DND-41 (cell line): ENCODE results near the gene ADORA3.

Source experiments
- ATAC-seq: fragments of 200-7000 bp; cut with Tn5 transposase; 3 replicates; pipeline ENCODE4 v1.9.1; 2021; ENCODE audit warnings: low read depth; ENCODE audit not compliant: insufficient read depth
- DNase-seq: peaks from one replicate; pipeline ENCODE4 v3.0.0-alpha.2; 2020
- H2AFZ ChIP-seq: 2 replicates; pipeline ENCODE4 v1.6.0; 2012; ENCODE audit warnings: low read depth, low read length
- H3K27ac ChIP-seq: 2 replicates; pipeline ENCODE4 v1.5.1; 2012; ENCODE audit warnings: low read length, inconsistent platforms
- H3K27me3 ChIP-seq: fragments of 200-600 bp; sonication (generic); 2 replicates; pipeline ENCODE4 v1.6.0; 2012; ENCODE audit warnings: low read length, mild to moderate bottlenecking, inconsistent platforms; ENCODE audit not compliant: insufficient read depth, poor library complexity
- H3K36me3 ChIP-seq: 2 replicates; pipeline ENCODE4 v1.5.1; 2012; ENCODE audit warnings: low read length, inconsistent platforms; ENCODE audit not compliant: insufficient read depth
- H3K4me1 ChIP-seq: 2 replicates; pipeline ENCODE4 v1.5.1; 2012; ENCODE audit warnings: mild to moderate bottlenecking, low read length; ENCODE audit not compliant: insufficient read depth
- H3K4me2 ChIP-seq: 2 replicates; pipeline ENCODE4 v1.6.0; 2012; ENCODE audit warnings: mild to moderate bottlenecking, moderate library complexity, low read length, inconsistent platforms; ENCODE audit not compliant: insufficient read depth
- H3K4me3 ChIP-seq, 2 experiments: fragments of 200-600 bp in 1 of 2; shearing (Covaris generic) in 1 of 2; 2 replicates each; pipeline ENCODE4 v1.5.1; 2012 to 2016; ENCODE audit warnings: inconsistent platforms in 2 of 2, low read length in 2 of 2, mild to moderate bottlenecking in 2 of 2, low read depth in 1 of 2, moderate library complexity in 1 of 2
- H3K79me2 ChIP-seq: 2 replicates; pipeline ENCODE4 v1.6.0; 2012; ENCODE audit warnings: low read length, inconsistent platforms; ENCODE audit not compliant: insufficient read depth
- H3K9ac ChIP-seq: 2 replicates; pipeline ENCODE4 v1.6.0; 2012; ENCODE audit warnings: low read depth, mild to moderate bottlenecking, inconsistent platforms, low read length, moderate library complexity
- H3K9me3 ChIP-seq: 2 replicates; pipeline ENCODE4 v1.5.1; 2012; ENCODE audit warnings: low read length, moderate library complexity, mild to moderate bottlenecking, inconsistent platforms; ENCODE audit not compliant: insufficient read depth, severe bottlenecking
- H4K20me1 ChIP-seq: 2 replicates; pipeline ENCODE4 v1.6.0; 2012; ENCODE audit warnings: low read length; ENCODE audit not compliant: insufficient read depth
- EZH2 ChIP-seq: IDR thresholded peaks from 3 replicates; pipeline ENCODE4 v1.6.1; 2012; ENCODE audit warnings: borderline replicate concordance, low read depth, mild to moderate bottlenecking, moderate library complexity, low read length, inconsistent platforms; ENCODE audit not compliant: severe bottlenecking
- TF ChIP-seq, protein P1 (sequence below): IDR thresholded peaks from 2 replicates; pipeline ENCODE4 v1.5.1; 2012; ENCODE audit warnings: borderline replicate concordance, low read length, moderate library complexity, mild to moderate bottlenecking; ENCODE audit not compliant: poor library complexity, severe bottlenecking; ENCODE audit errors: extremely low read depth

The ADORA3 gene

DNA sequence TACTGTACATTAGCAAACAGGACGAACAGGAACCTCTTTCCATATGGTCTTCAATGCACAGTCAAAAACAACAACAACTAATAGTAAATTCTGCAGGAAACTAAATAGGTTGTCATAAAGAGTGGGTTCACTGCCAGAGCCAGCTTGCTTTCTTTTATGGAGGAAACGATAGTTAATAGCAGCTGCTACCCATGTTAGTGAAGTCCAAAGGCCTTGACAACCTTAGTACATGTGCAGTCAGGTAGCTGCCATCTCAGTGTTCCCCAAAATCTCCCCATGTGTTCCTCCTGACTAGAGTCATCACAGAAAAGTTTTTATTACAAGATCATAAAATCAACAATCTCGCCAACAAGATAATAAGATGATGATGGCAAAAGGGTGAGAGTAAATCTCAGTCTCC is 16.6 kb upstream of the ADORA3 start:
- ATAC-seq (no peak), DNase-seq (no peak)
- peaks cover 4% of the 10 kb centered on the region; the same call in 1 of the 2 replicates for H3K4me1 ChIP-seq
- H4K20me1 ChIP-seq = no peaks in the 10 kb centered on the region
- H3K9me3 ChIP-seq = no peaks in the 10 kb centered on the region
- H3K36me3 ChIP-seq = no peaks in the 10 kb centered on the region
- TF ChIP-seq, protein P1, sequence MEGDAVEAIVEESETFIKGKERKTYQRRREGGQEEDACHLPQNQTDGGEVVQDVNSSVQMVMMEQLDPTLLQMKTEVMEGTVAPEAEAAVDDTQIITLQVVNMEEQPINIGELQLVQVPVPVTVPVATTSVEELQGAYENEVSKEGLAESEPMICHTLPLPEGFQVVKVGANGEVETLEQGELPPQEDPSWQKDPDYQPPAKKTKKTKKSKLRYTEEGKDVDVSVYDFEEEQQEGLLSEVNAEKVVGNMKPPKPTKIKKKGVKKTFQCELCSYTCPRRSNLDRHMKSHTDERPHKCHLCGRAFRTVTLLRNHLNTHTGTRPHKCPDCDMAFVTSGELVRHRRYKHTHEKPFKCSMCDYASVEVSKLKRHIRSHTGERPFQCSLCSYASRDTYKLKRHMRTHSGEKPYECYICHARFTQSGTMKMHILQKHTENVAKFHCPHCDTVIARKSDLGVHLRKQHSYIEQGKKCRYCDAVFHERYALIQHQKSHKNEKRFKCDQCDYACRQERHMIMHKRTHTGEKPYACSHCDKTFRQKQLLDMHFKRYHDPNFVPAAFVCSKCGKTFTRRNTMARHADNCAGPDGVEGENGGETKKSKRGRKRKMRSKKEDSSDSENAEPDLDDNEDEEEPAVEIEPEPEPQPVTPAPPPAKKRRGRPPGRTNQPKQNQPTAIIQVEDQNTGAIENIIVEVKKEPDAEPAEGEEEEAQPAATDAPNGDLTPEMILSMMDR = no peak
- TF ChIP-seq EZH2 = no peak
- no peak overlapping the region for H3K9ac ChIP-seq
- H3K79me2 ChIP-seq = no peaks in the 10 kb centered on the region
- H3K27me3 ChIP-seq = no peaks in the 10 kb centered on the region
- no peak overlapping the region for H2AFZ ChIP-seq
- H3K4me2 ChIP-seq = no peak overlapping the region
- H3K4me3 ChIP-seq = no peak overlapping the region
- no peak overlapping the region for H3K27ac ChIP-seq

DNA sequence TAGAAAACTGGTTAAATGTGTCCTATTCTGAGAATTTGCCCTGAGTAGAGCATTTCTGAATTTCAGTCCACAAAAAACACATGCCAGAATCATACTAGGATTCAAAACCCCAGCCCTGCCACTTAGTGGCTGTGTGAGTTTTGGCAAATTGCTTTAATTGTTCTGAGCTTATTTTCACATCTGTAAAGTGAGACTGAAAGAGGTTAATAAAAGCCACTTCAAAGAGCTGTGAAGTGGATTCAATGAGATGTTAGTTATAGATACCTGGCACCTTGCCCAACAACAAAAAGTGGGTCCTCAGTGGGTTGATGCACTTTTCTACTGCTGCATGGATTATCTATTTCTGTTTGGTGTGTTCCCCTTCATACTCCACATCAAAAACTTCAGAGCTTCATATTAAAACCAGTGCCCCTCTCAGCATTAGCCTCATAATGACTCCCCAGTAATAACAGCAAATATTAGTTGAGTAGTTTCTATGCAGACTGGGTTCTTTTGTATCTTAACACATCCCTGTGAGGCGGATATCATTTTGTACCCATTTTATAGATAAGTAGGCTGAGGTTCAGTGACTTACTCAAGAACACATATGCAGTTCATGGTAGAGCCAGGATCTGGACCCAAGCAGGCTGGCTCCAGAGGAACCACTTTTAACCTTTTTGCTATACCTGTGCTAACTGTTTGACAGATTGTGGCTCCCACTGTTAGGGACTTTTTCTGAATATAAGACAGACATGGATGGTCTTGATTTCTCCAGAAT is 14.2 kb upstream of the ADORA3 start:
- Histone ChIP-seq H3K9me3 (no peaks in the 10 kb centered on the region), H3K27ac (no peak overlapping the region), H3K4me2 (no peak overlapping the region), H3K36me3 (no peaks in the 10 kb centered on the region), H2AFZ (no peak overlapping the region), H3K9ac (no peak overlapping the region), H3K27me3 (no peaks in the 10 kb centered on the region), H4K20me1 (no peaks in the 10 kb centered on the region), H3K4me1 (peaks cover 4% of the 10 kb centered on the region; the same call in 1 of the 2 replicates), H3K79me2 (no peaks in the 10 kb centered on the region), H3K4me3 (no peak overlapping the region)
- ATAC-seq = peak; percentile 85
- DNase-seq = peak; percentile 38
- no peak for TF ChIP-seq EZH2
- TF ChIP-seq, protein P1 = peak; percentile 7

DNA sequence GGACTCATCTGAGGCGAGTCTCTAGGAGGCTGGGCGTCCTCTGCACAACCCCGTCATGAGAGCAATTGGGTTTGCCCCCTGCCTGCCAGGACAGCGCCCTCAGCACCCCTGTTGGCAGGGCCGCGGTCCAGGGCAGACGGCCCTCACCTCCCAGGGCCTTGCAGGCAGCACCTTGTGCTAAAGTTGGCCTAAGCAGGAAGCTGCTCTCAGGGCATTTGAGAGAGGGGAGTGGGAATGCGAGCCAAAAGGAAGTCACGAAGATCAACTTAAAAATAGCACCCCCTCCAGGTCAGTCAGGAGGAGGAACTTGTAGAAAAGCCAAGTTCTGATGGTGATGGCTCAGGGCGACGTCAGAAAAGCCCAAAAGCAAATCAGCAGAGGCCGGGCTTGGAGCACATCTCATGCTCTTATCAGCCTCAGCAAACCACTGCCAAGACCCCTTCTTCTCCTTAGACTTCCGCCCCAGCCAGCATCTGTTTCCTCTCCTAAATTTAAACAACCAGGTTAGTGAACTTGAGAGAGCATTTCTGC is 12.6 kb upstream of the ADORA3 start:
- H3K27me3 ChIP-seq = no peaks in the 10 kb centered on the region
- no peak for TF ChIP-seq EZH2
- TF ChIP-seq, protein P1 = peak; percentile 49
- H3K4me3 ChIP-seq = no peak overlapping the region
- ATAC-seq (peak; percentile 44; the same call in 2 of the 3 replicates), DNase-seq (no peak)
- no peaks in the 10 kb centered on the region for H3K79me2 ChIP-seq
- H3K4me2 ChIP-seq = no peak overlapping the region
- no peak overlapping the region; the same call in 1 of the 2 replicates for H2AFZ ChIP-seq
- no peak overlapping the region for H3K27ac ChIP-seq
- peaks cover 4% of the 10 kb centered on the region; the same call in 1 of the 2 replicates for H3K4me1 ChIP-seq
- H3K36me3 ChIP-seq = no peaks in the 10 kb centered on the region
- H4K20me1 ChIP-seq = no peaks in the 10 kb centered on the region
- no peak overlapping the region for H3K9ac ChIP-seq
- no peaks in the 10 kb centered on the region for H3K9me3 ChIP-seq
